HepG2 (cell line): ENCODE data around the gene TEKT5. TPM values are rescaled to one million over a fixed set of nuclear protein-coding genes. Genes with fewer than 3 reads are reported as not detected.
A peak's percentile ranks its signal among the peaks of the same experiment; 100 is the strongest.

Experiments used
- AHDC1 ChIP-seq: sonication (generic); formaldehyde crosslinking; IDR thresholded peaks from 2 replicates; pipeline ENCODE4 v1.5.1; 2020; ENCODE audit warnings: mild to moderate bottlenecking, missing genetic modification reagents, borderline replicate concordance
- DNMT3B ChIP-seq: conservative IDR thresholded peaks from 2 replicates; pipeline ENCODE4 v1.6.1; 2016; ENCODE audit warnings: missing biosample characterization, control low read depth
- HIC2 ChIP-seq: sonication (generic); formaldehyde crosslinking; IDR thresholded peaks from 2 replicates; pipeline ENCODE4 v1.9.0; 2022; ENCODE audit warnings: low read depth, missing genetic modification reagents
- KLF9 ChIP-seq: IDR thresholded peaks from 2 replicates; pipeline ENCODE4 v1.6.1; 2016; ENCODE audit warnings: low read depth
- NR1H2 ChIP-seq: sonication (generic); formaldehyde crosslinking; IDR thresholded peaks from 2 replicates; pipeline ENCODE4 v1.8.1; 2022; ENCODE audit warnings: low read depth, missing genetic modification reagents, borderline replicate concordance
- PAX8 ChIP-seq: sonication (generic); formaldehyde crosslinking; IDR thresholded peaks from 2 replicates; pipeline ENCODE4 v1.8.0; 2022; ENCODE audit warnings: mild to moderate bottlenecking, missing genetic modification reagents, borderline replicate concordance
- REST ChIP-seq, 2 experiments: IDR thresholded peaks; 2 replicates each; pipeline ENCODE4 v1.6.1; 2011 to 2012; ENCODE audit warnings: low read length in 2 of 2, borderline replicate concordance in 1 of 2, low read depth in 1 of 2, mild to moderate bottlenecking in 1 of 2, moderate library complexity in 1 of 2
- SALL2 ChIP-seq: sonication (generic); formaldehyde crosslinking; IDR thresholded peaks from 2 replicates; pipeline ENCODE4 v1.8.1; 2023; ENCODE audit warnings: mild to moderate bottlenecking, missing genetic modification reagents, inconsistent platforms
- SOX5 ChIP-seq: IDR thresholded peaks from 2 replicates; pipeline ENCODE4 v1.6.1; 2016; ENCODE audit warnings: borderline replicate concordance
- THYN1 ChIP-seq: sonication (generic); formaldehyde crosslinking; IDR thresholded peaks from 2 replicates; pipeline ENCODE4 v1.8.1; 2023; ENCODE audit warnings: low read depth, mild to moderate bottlenecking, moderate library complexity, missing genetic modification reagents, borderline replicate concordance
- ZNF138 ChIP-seq: sonication (generic); formaldehyde crosslinking; IDR thresholded peaks from 2 replicates; pipeline ENCODE4 v1.5.0; 2020; ENCODE audit warnings: mild to moderate bottlenecking, low read depth, missing genetic modification reagents
- ZNF331 ChIP-seq: sonication (generic); formaldehyde crosslinking; IDR thresholded peaks from 2 replicates; pipeline ENCODE4 v1.4.0; 2020; ENCODE audit warnings: missing genetic modification reagents
- ZNF446 ChIP-seq: sonication (generic); formaldehyde crosslinking; IDR thresholded peaks from 2 replicates; pipeline ENCODE4 v1.5.0; 2020; ENCODE audit warnings: mild to moderate bottlenecking, missing genetic modification reagents
- ZNF563 ChIP-seq: sonication (generic); formaldehyde crosslinking; IDR thresholded peaks from 2 replicates; pipeline ENCODE4 v1.8.0; 2022; ENCODE audit warnings: mild to moderate bottlenecking, moderate library complexity, missing genetic modification reagents
- ZNF777 ChIP-seq: sonication (generic); formaldehyde crosslinking; IDR thresholded peaks from 2 replicates; pipeline ENCODE4 v1.4.0; 2020; ENCODE audit warnings: missing genetic modification reagents
- polyA plus RNA-seq, 8 experiments: library from polyadenylated mRNA; depleted of rRNA in 3 of 8; stranded (reverse) in 7 of 8; unstranded in 1 of 8; fragments of >200 nt; fragmentation: Illumina TruSeq in 4 of 8; extraction: Trizol in 4 of 8; gene quantifications; 2 replicates each; pipeline versions ENCODE4 v1.2.1 to v1.2.3, GENCODE V29; 2011 to 2016; ENCODE audit warnings: low read depth in 4 of 8, missing spikeins in 1 of 8, mixed read lengths in 1 of 8; ENCODE audit not compliant: insufficient read depth in 1 of 8
- total RNA-seq, 5 experiments: library from RNA; depleted of rRNA; stranded (reverse); fragments of >200 nt; fragmentation: Illumina TruSeq; extraction: Trizol; gene quantifications; 2 replicates each; pipeline ENCODE4 v1.2.3, GENCODE V29; 2016; ENCODE audit warnings: low read depth in 1 of 5
- TF ChIP-seq, protein P1 (sequence below): sonication (generic); IDR thresholded peaks from 2 replicates; pipeline ENCODE4 v1.6.1; 2016; ENCODE audit warnings: low read depth, borderline replicate concordance

TEKT5 gene
- total and polyA plus RNA-seq, 2 of the 13 experiments (the other 11 are each of a cell fraction or from before 2014, with no cell fraction given), result 0.16 TPM; not detected in 1

DNA sequence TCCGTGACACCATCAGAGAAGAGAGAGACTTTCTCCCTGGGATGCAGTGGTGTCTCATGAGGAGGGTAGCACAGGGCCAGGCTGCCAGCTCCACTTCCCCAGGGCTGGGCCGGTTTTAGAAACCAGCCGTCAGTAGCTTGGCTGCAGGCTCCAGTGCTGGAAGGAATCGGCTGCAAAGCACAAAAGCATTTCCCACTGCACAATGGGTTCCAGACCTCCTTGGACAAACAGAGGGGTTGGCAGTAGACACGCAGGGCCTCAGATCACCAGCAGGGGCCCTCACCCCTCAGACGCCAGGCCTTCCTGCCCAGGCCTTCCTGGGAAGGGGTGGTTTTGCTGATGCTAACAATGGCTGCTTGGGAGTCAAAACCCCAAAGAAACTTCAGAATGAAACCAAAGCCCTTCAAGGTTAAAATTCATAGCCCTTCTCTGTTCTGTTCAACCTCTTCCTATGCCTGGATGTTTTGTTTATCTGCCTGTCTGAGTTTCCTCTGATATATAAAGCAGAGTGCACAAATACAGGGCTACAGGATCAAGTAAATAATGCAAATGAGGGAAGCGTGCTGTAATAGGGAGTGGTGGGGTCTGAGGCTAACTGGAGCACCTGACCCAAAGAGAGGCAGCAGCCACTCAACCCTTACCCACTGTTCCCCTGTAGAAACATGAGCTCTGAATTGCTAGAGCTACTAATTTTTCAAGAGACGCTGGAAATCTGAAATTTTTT, 26.2 kb downstream of the TEKT5 start (continued):
- no peak for TF ChIP-seq ZNF138 (CRISPR knock-in tag)
- no peak for TF ChIP-seq NR1H2
- no peak for TF ChIP-seq AHDC1 (CRISPR knock-in tag)
- TF ChIP-seq HIC2, result no peak
- no peak for TF ChIP-seq SALL2 (CRISPR knock-in tag)
- no peak for TF ChIP-seq REST (IDR thresholded peaks at IDR 0.05; ENCODE audit: borderline replicate concordance in 1 of 2, low read depth in 1 of 2, low read length in 2 of 2)
- no peak for TF ChIP-seq PAX8 (CRISPR knock-in tag)
- no peak for TF ChIP-seq ZNF777 (CRISPR knock-in tag)
- TF ChIP-seq ZNF563 (CRISPR knock-in tag), result no peak
- no peak for TF ChIP-seq ZNF446 (CRISPR knock-in tag)
- TF ChIP-seq THYN1 (CRISPR knock-in tag), result no peak
- no peak for TF ChIP-seq DNMT3B (CRISPR knock-in tag)
- TF ChIP-seq SOX5 (CRISPR knock-in tag), result peak; percentile 68; the same call in 1 of the 2 replicates
- peak; percentile 65 for TF ChIP-seq ZNF331 (CRISPR knock-in tag)
- TF ChIP-seq KLF9 (CRISPR knock-in tag), result no peak
- TF ChIP-seq, protein P1, sequence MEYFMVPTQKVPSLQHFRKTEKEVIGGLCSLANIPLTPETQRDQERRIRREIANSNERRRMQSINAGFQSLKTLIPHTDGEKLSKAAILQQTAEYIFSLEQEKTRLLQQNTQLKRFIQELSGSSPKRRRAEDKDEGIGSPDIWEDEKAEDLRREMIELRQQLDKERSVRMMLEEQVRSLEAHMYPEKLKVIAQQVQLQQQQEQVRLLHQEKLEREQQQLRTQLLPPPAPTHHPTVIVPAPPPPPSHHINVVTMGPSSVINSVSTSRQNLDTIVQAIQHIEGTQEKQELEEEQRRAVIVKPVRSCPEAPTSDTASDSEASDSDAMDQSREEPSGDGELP, result 0 out of 2 replicates have a peak, but pooled peaks have one; percentile 8
